ENCODE measurements around the gene GGT1.

DNA sequence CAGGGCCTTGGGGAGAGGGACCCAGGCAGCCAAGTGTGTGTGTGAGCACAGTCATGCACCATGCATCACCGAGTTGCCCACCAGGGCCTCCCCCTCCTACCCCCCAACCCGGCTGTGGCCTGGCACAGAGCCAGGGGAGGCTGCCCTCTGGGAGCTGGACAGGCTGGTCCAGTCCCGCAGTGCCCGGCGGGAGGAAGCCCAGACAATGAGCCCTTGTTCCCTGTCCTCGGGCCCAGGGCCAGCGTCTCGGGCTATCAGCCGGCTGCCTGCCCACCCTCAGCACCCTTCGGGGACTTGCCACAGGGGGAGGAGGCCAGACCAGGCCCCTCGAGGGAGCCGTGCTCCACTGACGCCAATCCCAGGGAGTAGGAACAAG is 14.6 kb upstream of the GGT1 start:
- TF ChIP-seq, protein P1, sequence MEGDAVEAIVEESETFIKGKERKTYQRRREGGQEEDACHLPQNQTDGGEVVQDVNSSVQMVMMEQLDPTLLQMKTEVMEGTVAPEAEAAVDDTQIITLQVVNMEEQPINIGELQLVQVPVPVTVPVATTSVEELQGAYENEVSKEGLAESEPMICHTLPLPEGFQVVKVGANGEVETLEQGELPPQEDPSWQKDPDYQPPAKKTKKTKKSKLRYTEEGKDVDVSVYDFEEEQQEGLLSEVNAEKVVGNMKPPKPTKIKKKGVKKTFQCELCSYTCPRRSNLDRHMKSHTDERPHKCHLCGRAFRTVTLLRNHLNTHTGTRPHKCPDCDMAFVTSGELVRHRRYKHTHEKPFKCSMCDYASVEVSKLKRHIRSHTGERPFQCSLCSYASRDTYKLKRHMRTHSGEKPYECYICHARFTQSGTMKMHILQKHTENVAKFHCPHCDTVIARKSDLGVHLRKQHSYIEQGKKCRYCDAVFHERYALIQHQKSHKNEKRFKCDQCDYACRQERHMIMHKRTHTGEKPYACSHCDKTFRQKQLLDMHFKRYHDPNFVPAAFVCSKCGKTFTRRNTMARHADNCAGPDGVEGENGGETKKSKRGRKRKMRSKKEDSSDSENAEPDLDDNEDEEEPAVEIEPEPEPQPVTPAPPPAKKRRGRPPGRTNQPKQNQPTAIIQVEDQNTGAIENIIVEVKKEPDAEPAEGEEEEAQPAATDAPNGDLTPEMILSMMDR (IDR thresholded peaks at IDR 0.05) = no peak
- TF ChIP-seq EZH2 (IDR thresholded peaks at IDR 0.05) = no peak
- TF ChIP-seq EZH2phosphoT487 (IDR thresholded peaks at IDR 0.05) = no peak
